Activated CD8-positive, alpha-beta T cell treated with anti-CD3 and anti-CD28 coated beads for 36 hours (primary cell): ENCODE data around the gene ZNF865. TPM values are rescaled to one million over a fixed set of nuclear protein-coding genes. Genes with fewer than 3 reads are reported as not detected.

Experiments
- ATAC-seq: fragments of 200-7000 bp; cut with Tn5 transposase; one replicate; pipeline ENCODE4 v1.10.0; 2021; ENCODE audit warnings: mild to moderate bottlenecking, moderate library complexity
- CTCF ChIA-PET: fragments of 350-600 bp; sonication (Branson Sonifier 250); formaldehyde crosslinking; loops from one replicate; lab custom pipeline; 2021; ENCODE audit warnings: antibody characterized with exemption; lab: Charles Lee
- POLR2A ChIA-PET: fragments of 350-600 bp; sonication (Branson Sonifier 250); formaldehyde crosslinking; loops from one replicate; lab custom pipeline; 2021; ENCODE audit warnings: antibody characterized with exemption; lab: Charles Lee
- DNase-seq: peaks from one replicate; pipeline ENCODE4 v3.0.0-alpha.2; 2020
- H3K27ac Mint-ChIP-seq: one replicate; pipeline ENCODE4 v1.8.0; 2021; ENCODE audit warnings: mild to moderate bottlenecking, mixed read lengths
- H3K27me3 Mint-ChIP-seq: one replicate; pipeline ENCODE4 v1.8.0; 2021; ENCODE audit warnings: mixed read lengths
- H3K36me3 Mint-ChIP-seq: one replicate; pipeline ENCODE4 v1.8.0; 2021; ENCODE audit warnings: low read depth, mixed read lengths
- H3K4me1 Mint-ChIP-seq: one replicate; pipeline ENCODE4 v1.8.0; 2021; ENCODE audit warnings: low read depth, mixed read lengths
- H3K4me3 Mint-ChIP-seq: one replicate; pipeline ENCODE4 v1.8.0; 2021; ENCODE audit warnings: mild to moderate bottlenecking, moderate library complexity, mixed read lengths
- H3K9me3 Mint-ChIP-seq: one replicate; pipeline ENCODE4 v1.8.0; 2021; ENCODE audit warnings: mixed read lengths
- CTCF ChIP-seq: fragments of 200-600 bp; IDR thresholded peaks from one replicate; pipeline ENCODE4 v1.8.0; 2022; ENCODE audit warnings: antibody characterized with exemption, mild to moderate bottlenecking
- intact Hi-C: fragments of 100-400 bp; cut with micrococcal nuclease; formaldehyde crosslinking; loops from one replicate; pipeline ENCODE4 v1.10.0; 2022
- total RNA-seq, 2 experiments: library from RNA; stranded (reverse); gene quantifications; one replicate each; pipeline ENCODE4 v1.2.3, GENCODE V29; 2021

Gene ZNF865
- total RNA-seq, 2 experiments from 2014 or later, result 10.6 to 11.7 TPM

- intact Hi-C loops, result no loop called here
- POLR2A ChIA-PET, result interaction anchor here (1.1 to 7.5 kb wide), 5 partner anchors 9 to 19 kb away, joined by 4 to 57 read pairs (median 5); partner anchors contain the start of genes CCDC106 and U2AF2
- peak overlapping the region; percentile 34 for H3K27ac Mint-ChIP-seq
- no peak for TF ChIP-seq CTCF
- H3K27me3 Mint-ChIP-seq, result no peaks in the 10 kb centered on the region
- peaks cover 23% of the 10 kb centered on the region for H3K4me1 Mint-ChIP-seq
- H3K9me3 Mint-ChIP-seq, result no peaks in the 10 kb centered on the region
- ATAC-seq (no peak), DNase-seq (no peak)
- CTCF ChIA-PET, result interaction anchor here (1.2 kb wide), 1 partner anchor 10 kb away, joined by 3 read pairs; no protein-coding TSS in a partner anchor
- H3K4me3 Mint-ChIP-seq, result no peak overlapping the region
- peaks cover 62% of the 10 kb centered on the region for H3K36me3 Mint-ChIP-seq
Measured at GRCh38 chr19:55666343-55667005, 61.0 kb downstream of the ZNF865 start.

Other genes starting within 250 kb of the ZNF865 start
- gene GARIN5B, start 242.4 kb upstream of the ZNF865 start, total RNA-seq, result not detected
- under 1 TPM in 1 of 2 experiments, not detected in 1; 0.18 TPM for gene IL11, start 235.2 kb upstream of the ZNF865 start, total RNA-seq
- gene TMEM190, start 228.8 kb upstream of the ZNF865 start, total RNA-seq, result not detected
- 10 to 100 TPM in 1 of 2 experiments, 1 to 10 TPM in 1; 9.4 to 10.6 TPM for gene TMEM238, start 221.4 kb upstream of the ZNF865 start, total RNA-seq
- 1,000 to 10,000 TPM; 3,001 to 3,058 TPM for gene RPL28, start 219.7 kb upstream of the ZNF865 start, total RNA-seq
- gene UBE2S, start 197.9 kb upstream of the ZNF865 start, total RNA-seq, result 100 to 1,000 TPM; 229 to 241 TPM
- gene SHISA7, start 162.3 kb upstream of the ZNF865 start, total RNA-seq, result not detected
- gene ISOC2, start 144.0 kb upstream of the ZNF865 start, total RNA-seq, result 10 to 100 TPM; 29.0 to 29.3 TPM
- gene C19orf85, start 140.9 kb upstream of the ZNF865 start, total RNA-seq, result not detected
- 1 to 10 TPM; 8.4 to 8.6 TPM for gene ZNF628, start 129.0 kb upstream of the ZNF865 start, total RNA-seq
- 10 to 100 TPM; 18.9 to 19.9 TPM for gene NAT14, start 120.5 kb upstream of the ZNF865 start, total RNA-seq
- gene SSC5D, start 117.2 kb upstream of the ZNF865 start, total RNA-seq, result under 1 TPM; 0.67 to 0.70 TPM
- gene SBK2, start 68.5 kb upstream of the ZNF865 start, total RNA-seq, result not detected
- not detected for gene SBK3, start 60.1 kb upstream of the ZNF865 start, total RNA-seq
- gene ZNF579, start 24.8 kb upstream of the ZNF865 start, total RNA-seq, result 1 to 10 TPM; 7.2 TPM
- gene FIZ1, start 6.1 kb upstream of the ZNF865 start, total RNA-seq, result 10 to 100 TPM; 11.4 to 13.2 TPM
- 10 to 100 TPM; 11.0 to 12.3 TPM for gene ZNF524, start 5.4 kb upstream of the ZNF865 start, total RNA-seq
- gene ZNF784, start 18.9 kb downstream of the ZNF865 start, total RNA-seq, result 1 to 10 TPM; 3.6 to 3.7 TPM
- 10 to 100 TPM; 24.8 to 26.2 TPM for gene ZNF580, start 35.4 kb downstream of the ZNF865 start, total RNA-seq
- gene ZNF581, start 38.0 kb downstream of the ZNF865 start, total RNA-seq, result 10 to 100 TPM; 30.4 to 34.5 TPM
- gene CCDC106, start 42.6 kb downstream of the ZNF865 start, total RNA-seq, result 10 to 100 TPM in 1 of 2 experiments, 1 to 10 TPM in 1; 8.8 to 11.2 TPM
- 100 to 1,000 TPM; 304 to 306 TPM for gene U2AF2, start 49.4 kb downstream of the ZNF865 start, total RNA-seq
- gene EPN1, start 69.6 kb downstream of the ZNF865 start, total RNA-seq, result 10 to 100 TPM; 36.2 to 37.7 TPM
- gene NLRP9, start 132.8 kb downstream of the ZNF865 start, total RNA-seq, result not detected
- gene RFPL4A, start 153.4 kb downstream of the ZNF865 start, total RNA-seq, result not detected
- gene RFPL4AL1, start 163.5 kb downstream of the ZNF865 start, total RNA-seq, result not detected
- gene NLRP11, start 226.4 kb downstream of the ZNF865 start, total RNA-seq, result under 1 TPM in 1 of 2 experiments, not detected in 1; 0.14 TPM
- not detected for gene NLRP4, start 230.9 kb downstream of the ZNF865 start, total RNA-seq